Measurements from ENCODE around the gene PDE4DIP.
A peak's percentile ranks its signal among the peaks of the same experiment; 100 is the strongest.
"Not testable (repeated sequence)": the region's sequence is repeated elsewhere in the genome, so short reads cannot be mapped to it uniquely, and the experiment has no call there.

Gene PDE4DIP

GRCh38 chr1:148948768-148949167, 104.5 kb downstream of the PDE4DIP start:
- not testable (repeated sequence) for H2AK5ac ChIP-seq (ENCODE audit: low read length, severe bottlenecking)
- no CpG with 5 or more reads among the region's 4 CpGs for WGBS

GRCh38 chr1:148951336-148952227, 107.4 kb downstream of the PDE4DIP start:
- peak overlapping the region; percentile 84 for H4K8ac ChIP-seq (ENCODE audit: low read length)
- peak overlapping the region; percentile 60 to 74 for H3K4me3 ChIP-seq (ENCODE audit: insufficient read depth in 1 of 2, low read depth in 1 of 2, low read length in 2 of 2)
- H2AK5ac ChIP-seq (ENCODE audit: low read length, severe bottlenecking); H3K36me3 ChIP-seq (ENCODE audit: control insufficient read depth in 1 of 2, insufficient read depth in 2 of 2, low read depth in 1 of 2, low read length in 2 of 2); H3K79me1 ChIP-seq (replicated peaks; ENCODE audit: low read length, poor library complexity, severe bottlenecking); H2BK12ac ChIP-seq (ENCODE audit: low read length in 2 of 2); H4K91ac ChIP-seq (ENCODE audit: low read length); H3K23ac ChIP-seq (ENCODE audit: low read length in 2 of 2); H2BK5ac ChIP-seq (ENCODE audit: low read depth, low read length, poor library complexity, severe bottlenecking); H3K4ac ChIP-seq (ENCODE audit: low read depth in 1 of 2, low read length in 2 of 2); H3K9me3 ChIP-seq (ENCODE audit: control insufficient read depth, low read length); H2BK120ac ChIP-seq (ENCODE audit: low read depth, low read length); H2BK15ac ChIP-seq (ENCODE audit: low read depth, poor library complexity, severe bottlenecking); H2AFZ ChIP-seq (ENCODE audit: low read depth, low read length); H3K4me1 ChIP-seq (ENCODE audit: control insufficient read depth, insufficient read depth, low read depth, low read length); H3K27me3 ChIP-seq (ENCODE audit: control insufficient read depth in 1 of 2, insufficient read depth in 1 of 2, low read length in 2 of 2): not testable (repeated sequence)
- H3K4me2 ChIP-seq (ENCODE audit: low read length, poor library complexity, severe bottlenecking) = peak overlapping the region; percentile 7
- H3K27ac ChIP-seq (ENCODE audit: low read length, poor library complexity, severe bottlenecking) = peak overlapping the region; percentile 79
- peak overlapping the region in 1 of 2 experiments; percentile 55 for H3K14ac ChIP-seq (ENCODE audit: low read length in 2 of 2)
- WGBS = 16% methylated on average over 6 of the region's 44 CpGs
- peak overlapping the region; percentile 82 for H3K9ac ChIP-seq (ENCODE audit: low read length)
- peak; percentile 91 for DNase-seq
- peak overlapping the region; percentile 21 to 73 for H3K18ac ChIP-seq (ENCODE audit: low read depth in 1 of 2, low read length in 2 of 2)

More at GRCh38 chr1:148948768-148949167, 104.5 kb downstream of the PDE4DIP start:
- not testable (repeated sequence) for H3K23ac ChIP-seq (ENCODE audit: low read length in 2 of 2); H3K27me3 ChIP-seq (ENCODE audit: control insufficient read depth in 1 of 2, insufficient read depth in 1 of 2, low read length in 2 of 2); H3K9me3 ChIP-seq (ENCODE audit: control insufficient read depth, low read length); H3K4me1 ChIP-seq (ENCODE audit: control insufficient read depth, insufficient read depth, low read depth, low read length); H2AFZ ChIP-seq (ENCODE audit: low read depth, low read length); H2BK12ac ChIP-seq (ENCODE audit: low read length in 2 of 2); H3K4me3 ChIP-seq (ENCODE audit: insufficient read depth in 1 of 2, low read depth in 1 of 2, low read length in 2 of 2); H3K18ac ChIP-seq (ENCODE audit: low read depth in 1 of 2, low read length in 2 of 2); H3K4ac ChIP-seq (ENCODE audit: low read depth in 1 of 2, low read length in 2 of 2); H3K27ac ChIP-seq (ENCODE audit: low read length, poor library complexity, severe bottlenecking); H4K91ac ChIP-seq (ENCODE audit: low read length); H4K8ac ChIP-seq (ENCODE audit: low read length); H3K4me2 ChIP-seq (ENCODE audit: low read length, poor library complexity, severe bottlenecking); H2BK120ac ChIP-seq (ENCODE audit: low read depth, low read length); H3K36me3 ChIP-seq (ENCODE audit: control insufficient read depth in 1 of 2, insufficient read depth in 2 of 2, low read depth in 1 of 2, low read length in 2 of 2); H2BK5ac ChIP-seq (ENCODE audit: low read depth, low read length, poor library complexity, severe bottlenecking); H3K9ac ChIP-seq (ENCODE audit: low read length); DNase-seq; H2BK15ac ChIP-seq (ENCODE audit: low read depth, poor library complexity, severe bottlenecking); H3K79me1 ChIP-seq (replicated peaks; ENCODE audit: low read length, poor library complexity, severe bottlenecking); H3K14ac ChIP-seq (ENCODE audit: low read length in 2 of 2)

GRCh38 chr1:148952253-148952937, 108.2 kb downstream of the PDE4DIP start:
- H2AFZ ChIP-seq (ENCODE audit: low read depth, low read length) = not testable (repeated sequence)

GRCh38 chr1:148952938-148953616, 108.8 kb downstream of the PDE4DIP start:
- H3K36me3 ChIP-seq (ENCODE audit: control insufficient read depth in 1 of 2, insufficient read depth in 2 of 2, low read depth in 1 of 2, low read length in 2 of 2) = not testable (repeated sequence)

More at GRCh38 chr1:148952253-148952937, 108.2 kb downstream of the PDE4DIP start:
- H2BK5ac ChIP-seq (ENCODE audit: low read depth, low read length, poor library complexity, severe bottlenecking); H2BK120ac ChIP-seq (ENCODE audit: low read depth, low read length); H3K9me3 ChIP-seq (ENCODE audit: control insufficient read depth, low read length); H4K8ac ChIP-seq (ENCODE audit: low read length); H3K4ac ChIP-seq (ENCODE audit: low read depth in 1 of 2, low read length in 2 of 2); H2AK5ac ChIP-seq (ENCODE audit: low read length, severe bottlenecking); H3K23ac ChIP-seq (ENCODE audit: low read length in 2 of 2); H3K4me1 ChIP-seq (ENCODE audit: control insufficient read depth, insufficient read depth, low read depth, low read length); H3K36me3 ChIP-seq (ENCODE audit: control insufficient read depth in 1 of 2, insufficient read depth in 2 of 2, low read depth in 1 of 2, low read length in 2 of 2); H2BK12ac ChIP-seq (ENCODE audit: low read length in 2 of 2); H4K91ac ChIP-seq (ENCODE audit: low read length); H3K27me3 ChIP-seq (ENCODE audit: control insufficient read depth in 1 of 2, insufficient read depth in 1 of 2, low read length in 2 of 2); DNase-seq; H2BK15ac ChIP-seq (ENCODE audit: low read depth, poor library complexity, severe bottlenecking); H3K14ac ChIP-seq (ENCODE audit: low read length in 2 of 2); H3K79me1 ChIP-seq (replicated peaks; ENCODE audit: low read length, poor library complexity, severe bottlenecking): not testable (repeated sequence)
- H3K18ac ChIP-seq (ENCODE audit: low read depth in 1 of 2, low read length in 2 of 2) = peak overlapping the region in 1 of 2 experiments; percentile 73
- WGBS = 0% methylated on average over 12 of the region's 66 CpGs
- H3K4me2 ChIP-seq (ENCODE audit: low read length, poor library complexity, severe bottlenecking) = peak overlapping the region; percentile 81
- peak overlapping the region; percentile 86 for H3K9ac ChIP-seq (ENCODE audit: low read length)
- H3K4me3 ChIP-seq (ENCODE audit: insufficient read depth in 1 of 2, low read depth in 1 of 2, low read length in 2 of 2) = peak overlapping the region; percentile 60 to 84
- peak overlapping the region; percentile 79 for H3K27ac ChIP-seq (ENCODE audit: low read length, poor library complexity, severe bottlenecking)

More at GRCh38 chr1:148952938-148953616, 108.8 kb downstream of the PDE4DIP start:
- H3K23ac ChIP-seq (ENCODE audit: low read length in 2 of 2); H4K8ac ChIP-seq (ENCODE audit: low read length); H3K27ac ChIP-seq (ENCODE audit: low read length, poor library complexity, severe bottlenecking); H2BK15ac ChIP-seq (ENCODE audit: low read depth, poor library complexity, severe bottlenecking); H2BK12ac ChIP-seq (ENCODE audit: low read length in 2 of 2); H3K14ac ChIP-seq (ENCODE audit: low read length in 2 of 2); H3K4ac ChIP-seq (ENCODE audit: low read depth in 1 of 2, low read length in 2 of 2); H2AFZ ChIP-seq (ENCODE audit: low read depth, low read length); H3K79me1 ChIP-seq (replicated peaks; ENCODE audit: low read length, poor library complexity, severe bottlenecking); H3K27me3 ChIP-seq (ENCODE audit: control insufficient read depth in 1 of 2, insufficient read depth in 1 of 2, low read length in 2 of 2); H2BK120ac ChIP-seq (ENCODE audit: low read depth, low read length); H3K18ac ChIP-seq (ENCODE audit: low read depth in 1 of 2, low read length in 2 of 2); H4K91ac ChIP-seq (ENCODE audit: low read length); H2BK5ac ChIP-seq (ENCODE audit: low read depth, low read length, poor library complexity, severe bottlenecking); H2AK5ac ChIP-seq (ENCODE audit: low read length, severe bottlenecking); H3K9me3 ChIP-seq (ENCODE audit: control insufficient read depth, low read length); H3K4me1 ChIP-seq (ENCODE audit: control insufficient read depth, insufficient read depth, low read depth, low read length): not testable (repeated sequence)
- DNase-seq = peak; percentile 58
- peak overlapping the region; percentile 86 for H3K9ac ChIP-seq (ENCODE audit: low read length)
- 25% methylated on average over 17 of the region's 28 CpGs for WGBS
- peak overlapping the region; percentile 81 for H3K4me2 ChIP-seq (ENCODE audit: low read length, poor library complexity, severe bottlenecking)
- peak overlapping the region; percentile 50 to 84 for H3K4me3 ChIP-seq (ENCODE audit: insufficient read depth in 1 of 2, low read depth in 1 of 2, low read length in 2 of 2)

All from mesenchymal stem cell (in vitro differentiated cells and primary cell).